ENCODE measurements around the gene FITM1. TPM values are rescaled to one million over a fixed set of nuclear protein-coding genes. Genes with fewer than 3 reads are reported as not detected.
A peak's percentile ranks its signal among the peaks of the same experiment; 100 is the strongest.

Gene FITM1
- total RNA-seq, 6 experiments from 2014 or later = not detected

- no peak for DNase-seq
- H3K27ac Mint-ChIP-seq = no peak overlapping the region; the same call in 1 of the 2 replicates
- peaks cover 64% of the 10 kb centered on the region for H3K4me1 Mint-ChIP-seq (ENCODE audit: low read depth)
- TF ChIP-seq, protein P1, sequence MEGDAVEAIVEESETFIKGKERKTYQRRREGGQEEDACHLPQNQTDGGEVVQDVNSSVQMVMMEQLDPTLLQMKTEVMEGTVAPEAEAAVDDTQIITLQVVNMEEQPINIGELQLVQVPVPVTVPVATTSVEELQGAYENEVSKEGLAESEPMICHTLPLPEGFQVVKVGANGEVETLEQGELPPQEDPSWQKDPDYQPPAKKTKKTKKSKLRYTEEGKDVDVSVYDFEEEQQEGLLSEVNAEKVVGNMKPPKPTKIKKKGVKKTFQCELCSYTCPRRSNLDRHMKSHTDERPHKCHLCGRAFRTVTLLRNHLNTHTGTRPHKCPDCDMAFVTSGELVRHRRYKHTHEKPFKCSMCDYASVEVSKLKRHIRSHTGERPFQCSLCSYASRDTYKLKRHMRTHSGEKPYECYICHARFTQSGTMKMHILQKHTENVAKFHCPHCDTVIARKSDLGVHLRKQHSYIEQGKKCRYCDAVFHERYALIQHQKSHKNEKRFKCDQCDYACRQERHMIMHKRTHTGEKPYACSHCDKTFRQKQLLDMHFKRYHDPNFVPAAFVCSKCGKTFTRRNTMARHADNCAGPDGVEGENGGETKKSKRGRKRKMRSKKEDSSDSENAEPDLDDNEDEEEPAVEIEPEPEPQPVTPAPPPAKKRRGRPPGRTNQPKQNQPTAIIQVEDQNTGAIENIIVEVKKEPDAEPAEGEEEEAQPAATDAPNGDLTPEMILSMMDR (IDR thresholded peaks at IDR 0.05) = no peak; the same call in 1 of the 2 replicates
- H3K4me3 Mint-ChIP-seq = peak overlapping the region; percentile 95
- H3K36me3 Mint-ChIP-seq (ENCODE audit: low read depth) = peaks cover 40% of the 10 kb centered on the region
- no peaks in the 10 kb centered on the region for H3K9me3 Mint-ChIP-seq
- H3K27me3 Mint-ChIP-seq (ENCODE audit: insufficient read depth) = peaks cover 6% of the 10 kb centered on the region
Measured at GRCh38 chr14:24139272-24139934, 8.9 kb downstream of the FITM1 start.

GRCh38 chr14:24141097-24141880 is 10.8 kb downstream of the FITM1 start, which contains the start of gene EMC9:
EMC9 (minus strand) TSS chr14:24141591; CDS start chr14:24141304, 287 bp downstream.
- H3K27me3 Mint-ChIP-seq (ENCODE audit: insufficient read depth) = peaks cover 10% of the 10 kb centered on the region
- peak within 1 kb of the TSS; percentile 87 for H3K27ac Mint-ChIP-seq
- H3K9me3 Mint-ChIP-seq = no peaks in the 10 kb centered on the region
- H3K4me1 Mint-ChIP-seq (ENCODE audit: low read depth) = peaks cover 75% of the 10 kb centered on the region
- TF ChIP-seq, protein P1 (IDR thresholded peaks at IDR 0.05) = peak; percentile 67
- DNase-seq = peak; percentile 99
- H3K36me3 Mint-ChIP-seq (ENCODE audit: low read depth) = peaks cover 42% of the 10 kb centered on the region
- peak within 1 kb of the TSS; percentile 95 for H3K4me3 Mint-ChIP-seq

DNA sequence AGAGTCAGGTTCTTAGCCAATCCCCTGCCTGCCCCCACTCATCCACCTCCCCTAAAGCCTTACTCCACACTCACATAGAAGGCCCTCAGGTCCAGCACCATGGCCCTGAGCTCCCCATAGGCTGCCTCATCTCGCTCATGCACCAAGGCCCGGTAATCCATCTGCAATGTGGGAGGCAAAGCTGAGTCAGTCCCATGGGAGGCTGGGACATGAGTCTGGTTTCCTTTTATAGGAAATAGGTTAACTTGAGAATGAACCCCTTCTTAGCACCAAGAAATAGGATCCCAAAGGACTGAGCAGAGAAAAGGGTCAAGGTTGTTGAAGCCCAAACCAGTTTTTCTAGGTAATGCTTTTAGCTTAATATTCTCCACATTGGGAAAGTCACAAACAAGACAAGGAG is 13.1 kb downstream of the FITM1 start:
- peaks cover 27% of the 10 kb centered on the region for H3K36me3 Mint-ChIP-seq (ENCODE audit: low read depth)
- H3K4me1 Mint-ChIP-seq (ENCODE audit: low read depth) = peaks cover 65% of the 10 kb centered on the region
- peak; percentile 21 for DNase-seq
- peaks cover 13% of the 10 kb centered on the region for H3K27me3 Mint-ChIP-seq (ENCODE audit: insufficient read depth)
- no peaks in the 10 kb centered on the region for H3K9me3 Mint-ChIP-seq
- no peak overlapping the region for H3K4me3 Mint-ChIP-seq
- peak overlapping the region; percentile 61 for H3K27ac Mint-ChIP-seq
- TF ChIP-seq, protein P1 (IDR thresholded peaks at IDR 0.05) = no peak

DNA sequence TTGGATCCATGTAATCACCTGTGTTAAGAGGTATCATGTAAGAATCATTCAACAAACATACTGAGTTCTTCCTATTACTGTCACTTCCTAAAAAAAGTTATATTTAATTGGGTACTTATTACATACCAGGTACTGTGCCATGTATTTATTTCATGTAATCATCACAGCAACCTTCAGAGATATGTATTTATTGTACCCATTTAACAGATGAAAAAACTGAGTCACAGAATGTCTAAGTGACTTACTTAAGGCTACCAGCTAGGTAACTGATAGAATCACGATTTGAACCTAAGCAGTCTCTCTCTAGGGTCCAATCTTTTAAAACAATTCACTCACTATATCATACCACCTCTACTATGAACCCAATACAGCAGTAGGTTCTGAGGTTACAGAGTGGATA is 14.0 kb downstream of the FITM1 start:
- peak overlapping the region; percentile 55; the same call in 1 of the 2 replicates for H3K27ac Mint-ChIP-seq
- H3K36me3 Mint-ChIP-seq (ENCODE audit: low read depth) = peaks cover 18% of the 10 kb centered on the region
- TF ChIP-seq, protein P1 (IDR thresholded peaks at IDR 0.05) = no peak
- no peak for DNase-seq
- peak overlapping the region; percentile 50; the same call in 1 of the 2 replicates for H3K4me3 Mint-ChIP-seq
- H3K4me1 Mint-ChIP-seq (ENCODE audit: low read depth) = peaks cover 65% of the 10 kb centered on the region
- H3K27me3 Mint-ChIP-seq (ENCODE audit: insufficient read depth) = peaks cover 11% of the 10 kb centered on the region
- no peaks in the 10 kb centered on the region for H3K9me3 Mint-ChIP-seq

DNA sequence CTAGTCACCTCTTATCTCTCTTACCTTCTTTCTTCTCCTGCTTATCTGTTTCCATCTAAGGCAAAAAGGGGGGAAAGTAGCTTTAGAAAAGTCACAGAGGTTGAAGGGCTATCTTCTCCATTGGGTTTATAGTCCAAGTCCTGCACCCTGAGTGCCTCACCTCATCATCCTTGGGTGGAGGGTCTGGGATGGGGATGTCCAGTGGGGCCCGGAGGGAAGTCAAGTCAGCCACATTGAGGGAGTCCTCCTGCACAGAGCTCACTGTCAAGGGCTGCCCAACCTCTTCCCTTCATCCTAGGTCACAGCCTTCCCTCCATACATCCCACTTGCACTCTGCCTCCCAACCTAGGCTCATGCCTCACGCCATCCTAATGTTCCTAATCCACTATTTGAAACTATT is 14.8 kb downstream of the FITM1 start:
- no peaks in the 10 kb centered on the region for H3K9me3 Mint-ChIP-seq

More for the DNA sequence above, 14.8 kb downstream of the FITM1 start:
- Mint-ChIP-seq H3K4me3 (peak overlapping the region; percentile 98), H3K27ac (peak overlapping the region; percentile 97), H3K36me3 (ENCODE audit: low read depth) (peaks cover 13% of the 10 kb centered on the region), H3K4me1 (ENCODE audit: low read depth) (peaks cover 57% of the 10 kb centered on the region), H3K27me3 (ENCODE audit: insufficient read depth) (peaks cover 11% of the 10 kb centered on the region)
- no peak for DNase-seq
- TF ChIP-seq, protein P1 (IDR thresholded peaks at IDR 0.05) = no peak
